ENCODE data around the gene PAN2.

The PAN2 gene

DNA sequence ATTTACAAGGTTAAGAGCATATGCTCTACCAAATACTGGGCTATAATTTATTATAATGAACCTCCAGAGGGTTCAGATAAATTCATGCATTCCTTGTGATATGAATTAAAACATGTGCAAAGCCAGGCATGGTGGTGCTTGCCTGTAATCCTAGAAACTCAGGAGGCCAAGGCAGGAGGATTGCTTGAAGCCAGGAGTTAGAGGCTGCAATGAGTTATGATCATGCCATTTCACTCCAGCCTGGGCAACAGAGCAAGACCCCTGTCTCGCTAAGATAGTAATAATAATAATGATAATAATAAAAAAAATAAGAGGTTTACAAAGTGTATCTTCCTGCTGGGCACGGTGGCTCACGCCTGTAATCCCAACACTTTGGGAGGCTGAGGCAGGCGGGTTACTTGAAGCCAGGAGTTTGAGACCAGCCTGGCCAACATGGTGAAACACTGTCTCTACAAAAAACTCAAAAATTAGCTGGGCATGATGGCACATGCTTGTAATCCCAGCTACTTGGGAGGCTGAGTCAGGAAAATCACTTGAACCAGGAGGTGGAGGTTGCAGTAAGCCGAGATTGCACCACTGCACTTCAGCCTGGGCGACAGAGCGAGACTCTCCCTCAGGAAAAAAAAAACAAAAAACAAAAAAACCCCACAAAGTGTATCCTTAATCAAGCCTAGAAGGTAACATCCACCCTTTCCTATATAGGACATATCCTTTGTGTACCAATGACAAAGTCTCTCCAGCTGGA is 26.4 kb downstream of the PAN2 start:
- Histone ChIP-seq H3K36me3 (ENCODE audit: insufficient read depth, low read length) (peaks cover 17% of the 10 kb centered on the region; the same call in 1 of the 2 replicates), H3K4me1 (ENCODE audit: control insufficient read depth, insufficient read depth, low read length, unreplicated experiment) (no peaks in the 10 kb centered on the region), H3K4me3 (ENCODE audit: low read depth, low read length) (no peak overlapping the region), H2AFZ (ENCODE audit: low read length, unreplicated experiment) (no peak overlapping the region), H3K27me3 (ENCODE audit: insufficient read depth, low read length) (no peaks in the 10 kb centered on the region), H3K27ac (ENCODE audit: low read depth, low read length) (no peak overlapping the region), H3K79me2 (ENCODE audit: control insufficient read depth, insufficient read depth, low read length, unreplicated experiment) (no peaks in the 10 kb centered on the region)

DNA sequence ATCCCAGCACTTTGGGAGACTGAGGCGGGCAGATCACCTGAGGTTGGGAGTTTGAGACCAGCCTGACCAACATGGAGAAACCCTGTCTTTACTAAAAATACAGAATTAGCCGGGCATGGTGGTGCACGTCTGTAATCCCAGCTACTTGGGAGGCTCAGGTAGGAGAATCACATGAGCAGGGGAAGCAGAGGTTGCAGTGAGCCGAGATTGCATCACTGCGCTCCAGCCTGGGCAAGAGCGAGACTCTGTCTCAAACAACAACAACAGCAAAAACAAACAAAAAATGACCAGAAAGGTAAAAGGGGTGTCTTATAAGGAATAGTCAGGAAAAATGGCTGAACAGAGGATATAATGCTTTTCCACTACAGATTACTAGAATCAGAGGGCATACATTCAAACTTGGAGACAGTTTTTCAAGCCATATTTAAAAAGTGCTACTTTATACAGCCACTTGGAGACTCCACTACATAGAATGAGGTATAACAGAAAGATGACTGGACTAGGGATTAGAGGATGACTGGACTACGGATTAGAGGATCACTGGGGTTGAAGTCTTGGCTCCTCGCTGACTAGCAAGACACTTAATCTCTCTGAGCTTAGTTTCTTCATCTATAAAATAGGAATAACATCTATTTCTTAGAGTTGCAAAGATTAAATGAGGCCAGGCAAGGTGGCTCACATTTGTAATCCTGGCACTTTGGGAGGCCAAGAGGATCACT is 28.8 kb downstream of the PAN2 start:
- H3K79me2 ChIP-seq (ENCODE audit: control insufficient read depth, insufficient read depth, low read length, unreplicated experiment), result peaks cover 3% of the 10 kb centered on the region
- peaks cover 10% of the 10 kb centered on the region; the same call in 1 of the 2 replicates for H3K36me3 ChIP-seq (ENCODE audit: insufficient read depth, low read length)
- no peak overlapping the region for H2AFZ ChIP-seq (ENCODE audit: low read length, unreplicated experiment)
- H3K27ac ChIP-seq (ENCODE audit: low read depth, low read length), result no peak overlapping the region
- H3K4me3 ChIP-seq (ENCODE audit: low read depth, low read length), result no peak overlapping the region
- no peaks in the 10 kb centered on the region for H3K27me3 ChIP-seq (ENCODE audit: insufficient read depth, low read length)
- peaks cover 8% of the 10 kb centered on the region for H3K4me1 ChIP-seq (ENCODE audit: control insufficient read depth, insufficient read depth, low read length, unreplicated experiment)

DNA sequence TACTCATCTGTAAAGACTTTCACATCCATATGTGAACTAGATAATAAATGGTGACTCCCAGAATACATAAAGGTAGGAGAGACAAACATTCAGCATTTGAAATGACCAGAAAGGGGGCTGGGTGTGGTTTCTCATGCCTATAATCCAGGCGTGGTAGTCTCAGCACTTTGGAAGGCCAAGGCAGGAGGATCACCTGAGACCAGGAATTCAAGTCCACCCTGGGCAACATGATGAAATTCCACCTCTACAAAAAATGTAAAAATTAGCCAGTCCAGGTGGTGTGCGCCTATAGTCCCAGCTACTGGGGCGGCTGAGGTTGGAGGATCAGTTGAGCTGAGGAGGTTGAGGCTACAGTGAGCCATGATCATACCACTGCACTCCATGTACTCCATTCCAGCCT is 29.5 kb downstream of the PAN2 start:
- Histone ChIP-seq H3K4me1 (ENCODE audit: control insufficient read depth, insufficient read depth, low read length, unreplicated experiment) (peaks cover 8% of the 10 kb centered on the region), H3K36me3 (ENCODE audit: insufficient read depth, low read length) (peaks cover 6% of the 10 kb centered on the region; the same call in 1 of the 2 replicates), H3K27ac (ENCODE audit: low read depth, low read length) (no peak overlapping the region), H3K79me2 (ENCODE audit: control insufficient read depth, insufficient read depth, low read length, unreplicated experiment) (peaks cover 8% of the 10 kb centered on the region), H2AFZ (ENCODE audit: low read length, unreplicated experiment) (no peak overlapping the region), H3K27me3 (ENCODE audit: insufficient read depth, low read length) (no peaks in the 10 kb centered on the region), H3K4me3 (ENCODE audit: low read depth, low read length) (no peak overlapping the region)

DNA sequence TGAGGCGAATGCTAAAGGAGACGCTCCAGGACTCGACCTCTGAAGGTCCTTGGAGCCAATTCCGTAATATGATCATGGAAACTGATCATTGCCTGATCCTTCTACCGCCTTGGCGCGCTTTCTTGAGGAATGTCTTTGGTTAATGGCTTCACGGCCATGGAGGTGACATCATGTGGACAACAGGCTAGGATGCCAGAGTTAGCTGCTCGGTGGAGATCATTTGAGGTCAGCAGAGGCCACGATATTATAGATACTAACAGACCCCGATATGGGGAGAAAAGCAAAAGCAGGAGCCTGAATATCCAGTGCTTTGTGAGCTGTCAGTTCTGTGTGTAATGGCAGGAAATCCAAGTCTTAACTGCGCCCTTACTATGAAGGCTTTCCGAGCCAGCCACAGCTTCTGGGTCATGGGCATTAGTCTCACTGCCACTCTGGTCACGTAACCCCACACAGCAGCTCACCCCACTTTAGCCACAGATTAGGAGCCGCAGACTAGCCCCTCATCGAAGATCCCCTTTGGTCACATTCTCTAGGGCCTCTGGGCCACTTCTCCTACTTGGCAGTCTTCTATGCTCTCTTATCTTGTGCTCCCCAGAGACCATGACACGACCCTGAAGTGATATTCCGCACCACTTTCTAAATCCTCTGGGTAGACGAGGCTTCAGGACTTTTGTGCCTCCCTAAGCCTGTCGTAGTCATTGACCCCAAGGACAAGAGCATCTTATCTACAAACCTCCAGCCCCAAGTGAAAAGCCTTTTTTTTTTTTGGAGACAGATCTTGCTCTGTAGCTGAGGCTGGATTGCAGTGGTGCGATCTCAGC is 32.9 kb downstream of the PAN2 start:
- peaks cover 6% of the 10 kb centered on the region; the same call in 1 of the 2 replicates for H3K36me3 ChIP-seq (ENCODE audit: insufficient read depth, low read length)
- peaks cover 20% of the 10 kb centered on the region for H3K4me1 ChIP-seq (ENCODE audit: control insufficient read depth, insufficient read depth, low read length, unreplicated experiment)
- H2AFZ ChIP-seq (ENCODE audit: low read length, unreplicated experiment), result peak overlapping the region; percentile 85
- H3K27ac ChIP-seq (ENCODE audit: low read depth, low read length), result peak overlapping the region; percentile 76
- no peaks in the 10 kb centered on the region for H3K27me3 ChIP-seq (ENCODE audit: insufficient read depth, low read length)
- peaks cover 42% of the 10 kb centered on the region for H3K79me2 ChIP-seq (ENCODE audit: control insufficient read depth, insufficient read depth, low read length, unreplicated experiment)
- H3K4me3 ChIP-seq (ENCODE audit: low read depth, low read length), result peak overlapping the region; percentile 90

DNA sequence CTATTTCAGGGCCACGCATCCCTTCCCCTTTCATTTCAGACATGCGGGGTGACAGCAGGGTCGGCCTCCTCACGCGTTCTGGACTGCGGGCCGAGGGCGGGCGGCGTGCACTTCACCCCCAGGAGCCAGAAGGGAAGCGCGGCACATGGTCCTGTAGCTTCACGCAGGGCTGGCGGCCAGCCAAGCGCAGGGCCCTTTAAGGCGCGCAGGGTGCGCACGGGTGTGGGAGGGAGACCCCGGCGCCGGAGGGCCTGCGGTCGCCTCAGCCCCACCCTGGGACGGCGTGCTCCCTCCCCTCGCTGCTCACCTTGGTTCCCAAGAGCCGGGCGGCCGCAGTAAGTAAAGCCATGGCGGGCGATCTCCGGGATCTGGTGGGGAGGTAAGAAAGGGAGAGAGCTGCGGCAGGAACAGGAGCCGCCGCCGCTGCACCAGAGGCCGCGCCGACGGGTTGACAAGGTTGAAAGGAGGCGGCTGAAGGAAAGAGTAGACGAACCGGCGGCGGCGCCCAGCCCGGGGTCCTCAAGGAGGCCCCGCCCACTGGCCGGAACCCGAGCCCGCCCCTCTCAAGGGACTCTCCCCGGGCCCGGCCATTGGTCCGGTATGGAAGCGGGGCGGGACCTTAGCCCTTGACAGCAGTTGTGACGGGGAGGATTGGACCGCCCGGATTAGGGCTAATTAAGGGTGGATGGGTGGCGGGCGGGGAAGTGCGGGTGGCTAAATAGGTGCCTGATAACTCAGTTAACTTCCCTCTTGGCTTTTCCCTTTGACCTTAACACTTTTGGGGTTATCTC is 33.8 kb downstream of the PAN2 start, which contains the start of gene CS:
Gene CS (minus strand): TSS at position 478 of the 791 bp plus-strand sequence. CDS start 129 bp downstream, at position 349.
- H3K4me1 ChIP-seq (ENCODE audit: control insufficient read depth, insufficient read depth, low read length, unreplicated experiment), result peaks cover 20% of the 10 kb centered on the region
- no peaks in the 10 kb centered on the region for H3K27me3 ChIP-seq (ENCODE audit: insufficient read depth, low read length)
- H3K79me2 ChIP-seq (ENCODE audit: control insufficient read depth, insufficient read depth, low read length, unreplicated experiment), result peaks cover 45% of the 10 kb centered on the region
- H2AFZ ChIP-seq (ENCODE audit: low read length, unreplicated experiment), result peak within 1 kb of the TSS; percentile 85
- peak within 1 kb of the TSS; percentile 90 for H3K4me3 ChIP-seq (ENCODE audit: low read depth, low read length)
- H3K27ac ChIP-seq (ENCODE audit: low read depth, low read length), result peak within 1 kb of the TSS; percentile 76
- H3K36me3 ChIP-seq (ENCODE audit: insufficient read depth, low read length), result peaks cover 6% of the 10 kb centered on the region; the same call in 1 of the 2 replicates

DNA sequence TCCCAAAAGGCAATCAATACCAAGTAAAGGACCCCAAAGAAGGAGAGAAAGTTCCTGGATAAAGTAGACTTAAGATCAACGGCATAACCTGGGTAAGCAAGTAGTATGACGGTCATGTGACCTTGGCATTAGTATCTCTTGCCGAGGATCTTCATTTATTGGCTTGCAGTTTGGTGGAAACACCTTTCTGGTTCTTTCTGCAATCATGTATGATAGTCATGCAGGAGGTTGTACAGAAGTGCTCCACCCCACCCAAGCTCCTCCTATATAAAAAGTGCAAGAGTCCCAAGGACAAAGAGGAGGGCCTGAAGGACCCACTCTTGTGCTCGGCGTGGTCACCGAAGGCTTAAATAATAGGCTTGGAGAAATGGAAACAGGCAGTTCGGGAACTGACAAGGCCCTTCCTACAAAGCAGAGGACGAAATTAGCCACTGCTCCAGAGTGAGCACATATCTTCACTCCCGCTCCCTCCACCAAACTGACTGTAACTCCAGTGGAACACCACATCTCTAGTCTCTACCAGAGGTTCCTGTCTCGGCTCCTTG is 34.4 kb downstream of the PAN2 start:
- Histone ChIP-seq H3K27me3 (ENCODE audit: insufficient read depth, low read length) (no peaks in the 10 kb centered on the region), H3K36me3 (ENCODE audit: insufficient read depth, low read length) (peaks cover 6% of the 10 kb centered on the region; the same call in 1 of the 2 replicates), H2AFZ (ENCODE audit: low read length, unreplicated experiment) (peak overlapping the region; percentile 56), H3K79me2 (ENCODE audit: control insufficient read depth, insufficient read depth, low read length, unreplicated experiment) (peaks cover 50% of the 10 kb centered on the region), H3K4me1 (ENCODE audit: control insufficient read depth, insufficient read depth, low read length, unreplicated experiment) (peaks cover 20% of the 10 kb centered on the region), H3K4me3 (ENCODE audit: low read depth, low read length) (peak overlapping the region; percentile 90), H3K27ac (ENCODE audit: low read depth, low read length) (peak overlapping the region; percentile 76)

DNA sequence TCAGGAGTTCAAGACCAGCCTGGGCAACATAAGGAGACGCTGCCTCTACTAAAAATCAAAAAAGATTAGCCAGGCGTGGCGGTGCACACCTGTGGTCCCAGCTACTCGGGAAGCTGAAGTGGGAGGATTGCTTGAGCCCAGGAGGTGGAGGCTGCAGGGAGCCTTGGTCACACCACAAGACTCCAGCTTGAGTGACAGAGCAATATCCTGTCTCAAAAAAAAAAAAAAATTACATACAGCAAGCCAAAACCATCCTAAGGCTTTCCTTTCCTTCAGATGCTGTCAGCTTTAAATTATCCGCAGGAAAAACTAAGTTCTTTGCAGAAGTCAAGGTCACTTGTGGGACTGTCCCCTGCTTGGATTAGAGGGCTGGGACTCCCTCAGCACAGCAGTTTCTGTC is 35.0 kb downstream of the PAN2 start:
- H3K79me2 ChIP-seq (ENCODE audit: control insufficient read depth, insufficient read depth, low read length, unreplicated experiment), result peaks cover 55% of the 10 kb centered on the region
- no peak overlapping the region for H2AFZ ChIP-seq (ENCODE audit: low read length, unreplicated experiment)
- H3K27ac ChIP-seq (ENCODE audit: low read depth, low read length), result no peak overlapping the region
- peaks cover 20% of the 10 kb centered on the region for H3K4me1 ChIP-seq (ENCODE audit: control insufficient read depth, insufficient read depth, low read length, unreplicated experiment)
- H3K4me3 ChIP-seq (ENCODE audit: low read depth, low read length), result peak overlapping the region; percentile 90
- H3K36me3 ChIP-seq (ENCODE audit: insufficient read depth, low read length), result peaks cover 6% of the 10 kb centered on the region; the same call in 1 of the 2 replicates
- H3K27me3 ChIP-seq (ENCODE audit: insufficient read depth, low read length), result no peaks in the 10 kb centered on the region

DNA sequence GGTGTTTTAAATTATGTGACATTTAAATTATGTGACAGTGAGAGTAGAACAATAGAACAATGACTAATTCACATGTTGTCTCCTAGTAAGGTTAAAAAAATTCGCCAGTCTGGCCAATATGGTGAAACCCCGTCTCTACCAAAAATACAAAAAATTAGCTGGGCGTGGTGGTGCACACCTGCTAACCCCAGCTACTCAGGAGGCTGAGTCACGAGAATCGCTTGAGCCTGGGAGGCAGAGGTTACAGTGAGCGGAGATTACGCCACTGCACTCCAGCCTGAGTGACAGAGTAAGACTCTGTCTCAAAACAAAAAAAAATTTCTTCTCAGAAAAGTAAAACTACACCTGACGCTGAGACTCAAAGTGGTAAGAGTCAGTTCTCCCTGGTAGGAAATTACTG is 36.4 kb downstream of the PAN2 start:
- H3K27me3 ChIP-seq (ENCODE audit: insufficient read depth, low read length), result no peaks in the 10 kb centered on the region
- H3K36me3 ChIP-seq (ENCODE audit: insufficient read depth, low read length), result peaks cover 6% of the 10 kb centered on the region; the same call in 1 of the 2 replicates

DNA sequence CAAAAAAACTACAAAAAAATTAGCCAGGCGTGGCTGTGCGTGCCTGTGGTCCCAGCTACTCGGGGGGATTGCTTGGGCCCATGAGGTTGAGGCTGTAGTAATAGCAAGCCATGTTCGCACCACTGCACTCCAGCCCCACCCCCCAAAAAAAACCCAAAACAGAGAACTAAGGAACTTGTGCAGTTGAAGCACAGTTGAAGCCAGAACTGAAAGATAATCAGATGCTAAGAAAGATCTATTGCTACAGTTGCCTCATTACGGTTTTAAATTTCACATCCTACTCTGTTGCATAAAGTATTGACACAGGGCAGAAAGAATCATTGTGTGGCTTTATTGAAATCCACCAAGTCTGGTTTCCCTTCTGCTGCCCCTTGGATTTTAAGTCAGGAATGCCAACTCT is 37.5 kb downstream of the PAN2 start:
- peaks cover 72% of the 10 kb centered on the region for H3K79me2 ChIP-seq (ENCODE audit: control insufficient read depth, insufficient read depth, low read length, unreplicated experiment)

More for the DNA sequence above, 36.4 kb downstream of the PAN2 start:
- Histone ChIP-seq H3K4me1 (ENCODE audit: control insufficient read depth, insufficient read depth, low read length, unreplicated experiment) (peaks cover 20% of the 10 kb centered on the region), H3K4me3 (ENCODE audit: low read depth, low read length) (no peak overlapping the region), H2AFZ (ENCODE audit: low read length, unreplicated experiment) (no peak overlapping the region), H3K79me2 (ENCODE audit: control insufficient read depth, insufficient read depth, low read length, unreplicated experiment) (peaks cover 65% of the 10 kb centered on the region), H3K27ac (ENCODE audit: low read depth, low read length) (no peak overlapping the region)

More for the DNA sequence above, 37.5 kb downstream of the PAN2 start:
- H2AFZ ChIP-seq (ENCODE audit: low read length, unreplicated experiment), result no peak overlapping the region
- peaks cover 20% of the 10 kb centered on the region for H3K4me1 ChIP-seq (ENCODE audit: control insufficient read depth, insufficient read depth, low read length, unreplicated experiment)
- H3K4me3 ChIP-seq (ENCODE audit: low read depth, low read length), result no peak overlapping the region
- H3K27me3 ChIP-seq (ENCODE audit: insufficient read depth, low read length), result no peaks in the 10 kb centered on the region
- peaks cover 7% of the 10 kb centered on the region for H3K36me3 ChIP-seq (ENCODE audit: insufficient read depth, low read length)
- H3K27ac ChIP-seq (ENCODE audit: low read depth, low read length), result no peak overlapping the region
